ENCODE data around the gene FAF2. TPM values are rescaled to one million over a fixed set of nuclear protein-coding genes. Genes with fewer than 3 reads are reported as not detected.

The FAF2 gene
- total and polyA plus RNA-seq, 2 donors (not counting 3 experiments of a cell fraction or from before 2014, with no cell fraction given): 27.9 to 43.5 TPM

GRCh38 chr5:176542135-176542595, 94.0 kb downstream of the FAF2 start:
- no peak overlapping the region for H3K9ac ChIP-seq (replicated peaks; ENCODE audit: extremely low read depth, insufficient read depth, low read length)
- no peaks in the 10 kb centered on the region for H3K9me1 ChIP-seq (replicated peaks; ENCODE audit: control insufficient read depth, extremely low read depth, insufficient read depth, low read length)
- FAIRE-seq: no peak
- H3K9me3 ChIP-seq (replicated peaks; ENCODE audit: control insufficient read depth, insufficient read depth, low read length): no peaks in the 10 kb centered on the region
- no peak for DNase-seq (ENCODE audit: low read depth, low spot score)
- H3K79me2 ChIP-seq (ENCODE audit: control insufficient read depth, insufficient read depth, low read length): no peaks in the 10 kb centered on the region
- H3K4me1 ChIP-seq (ENCODE audit: control insufficient read depth, extremely low read depth, insufficient read depth, low read length): peaks cover 38% of the 10 kb centered on the region
- no peak overlapping the region for H3K27ac ChIP-seq (ENCODE audit: insufficient read depth, low read depth, low read length)
- H2AFZ ChIP-seq (ENCODE audit: low read depth, low read length): no peak overlapping the region
- no peaks in the 10 kb centered on the region for H3K36me3 ChIP-seq (ENCODE audit: control insufficient read depth in 2 of 2, extremely low read depth in 1 of 2, insufficient read depth in 2 of 2, low read length in 2 of 2)
- no peaks in the 10 kb centered on the region for H4K20me1 ChIP-seq (replicated peaks; ENCODE audit: control insufficient read depth, extremely low read depth, insufficient read depth, low read length)
- CTCF ChIA-PET: interaction anchor here (0.6 to 2.2 kb wide), 9 partner anchors 10 to 154 kb away, joined by 3 to 18 read pairs (median 3); partner anchors contain the start of genes CLTB, HIGD2A and NOP16
- POLR2A ChIA-PET: no interaction called here
- TF ChIP-seq, protein P1, sequence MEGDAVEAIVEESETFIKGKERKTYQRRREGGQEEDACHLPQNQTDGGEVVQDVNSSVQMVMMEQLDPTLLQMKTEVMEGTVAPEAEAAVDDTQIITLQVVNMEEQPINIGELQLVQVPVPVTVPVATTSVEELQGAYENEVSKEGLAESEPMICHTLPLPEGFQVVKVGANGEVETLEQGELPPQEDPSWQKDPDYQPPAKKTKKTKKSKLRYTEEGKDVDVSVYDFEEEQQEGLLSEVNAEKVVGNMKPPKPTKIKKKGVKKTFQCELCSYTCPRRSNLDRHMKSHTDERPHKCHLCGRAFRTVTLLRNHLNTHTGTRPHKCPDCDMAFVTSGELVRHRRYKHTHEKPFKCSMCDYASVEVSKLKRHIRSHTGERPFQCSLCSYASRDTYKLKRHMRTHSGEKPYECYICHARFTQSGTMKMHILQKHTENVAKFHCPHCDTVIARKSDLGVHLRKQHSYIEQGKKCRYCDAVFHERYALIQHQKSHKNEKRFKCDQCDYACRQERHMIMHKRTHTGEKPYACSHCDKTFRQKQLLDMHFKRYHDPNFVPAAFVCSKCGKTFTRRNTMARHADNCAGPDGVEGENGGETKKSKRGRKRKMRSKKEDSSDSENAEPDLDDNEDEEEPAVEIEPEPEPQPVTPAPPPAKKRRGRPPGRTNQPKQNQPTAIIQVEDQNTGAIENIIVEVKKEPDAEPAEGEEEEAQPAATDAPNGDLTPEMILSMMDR (IDR thresholded peaks at IDR 0.05; ENCODE audit: extremely low read depth in 1 of 2, insufficient read depth in 1 of 2, low read depth in 1 of 2, low read length in 2 of 2): no peak
- TF ChIP-seq POLR2AphosphoS5 (IDR thresholded peaks at IDR 0.05; ENCODE audit: insufficient read depth, low read depth, low read length) (no peak), FOS (IDR thresholded peaks at IDR 0.05; ENCODE audit: borderline replicate concordance, insufficient read depth, low read length) (no peak), JUN (IDR thresholded peaks at IDR 0.05; ENCODE audit: borderline replicate concordance, insufficient read depth, insufficient read length, low read depth) (no peak), GATA2 (IDR thresholded peaks at IDR 0.05; ENCODE audit: insufficient read depth, insufficient read length, low read depth, low read length) (no peak), MYC (IDR thresholded peaks at IDR 0.05; ENCODE audit: low read depth, low read length) (no peak), POLR2A (IDR thresholded peaks at IDR 0.05; ENCODE audit: low read depth, low read length) (no peak), EZH2 (IDR thresholded peaks at IDR 0.05; ENCODE audit: borderline replicate concordance, low read depth, low read length, severe bottlenecking) (no peak)
- TF ChIP-seq, protein P2, sequence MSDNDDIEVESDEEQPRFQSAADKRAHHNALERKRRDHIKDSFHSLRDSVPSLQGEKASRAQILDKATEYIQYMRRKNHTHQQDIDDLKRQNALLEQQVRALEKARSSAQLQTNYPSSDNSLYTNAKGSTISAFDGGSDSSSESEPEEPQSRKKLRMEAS (IDR thresholded peaks at IDR 0.05; ENCODE audit: insufficient read depth, insufficient read length): no peak
- intact Hi-C loops (cut with micrococcal nuclease) (no loop called here), dilution Hi-C loops (cut with MboI; ENCODE audit: extremely low pct_ligation_motif_present, low sequenced_read_pairs) (no loop called here)
- no peaks in the 10 kb centered on the region for H3K27me3 ChIP-seq (ENCODE audit: control insufficient read depth in 2 of 2, insufficient read depth in 2 of 2, low read length in 2 of 2)
- peak overlapping the region; percentile 52 for H3K4me2 ChIP-seq (ENCODE audit: insufficient read depth, low read length)
- BruUV-seq (replicated peaks): no TSS peak
- H3K4me3 ChIP-seq (replicated peaks in 1 of 3; ENCODE audit: insufficient read depth in 1 of 3, low read depth in 1 of 3, low read length in 3 of 3): peak overlapping the region in 2 of 3 experiments; percentile 1 to 50

Measured in endothelial cell of umbilical vein (primary cell).